K562 (cell line): ENCODE results near the gene STK33.

Experiments
- ARHGAP35 ChIP-seq: fragments of 450-650 bp; IDR thresholded peaks from 2 replicates; pipeline ENCODE4 v1.6.1; 2018; ENCODE audit not compliant: partially characterized antibody
- BRF2 ChIP-seq: IDR thresholded peaks from 3 replicates; pipeline ENCODE4 v1.6.1; 2011; ENCODE audit warnings: borderline replicate concordance, mild to moderate bottlenecking; ENCODE audit not compliant: insufficient read length, insufficient read depth
- ELF1 ChIP-seq: fragments of 200-800 bp; sonication (Bioruptor generic); IDR thresholded peaks from 2 replicates; pipeline ENCODE4 v1.6.1; 2016; ENCODE audit warnings: missing genetic modification characterization, missing compliant biosample characterization
- KDM5B ChIP-seq: fragments of 200-600 bp; sonication (generic); IDR thresholded peaks from 2 replicates; pipeline ENCODE4 v1.6.1; 2012; ENCODE audit warnings: low read depth, mild to moderate bottlenecking, moderate library complexity, low read length, control low read depth, inconsistent platforms; ENCODE audit not compliant: insufficient replicate concordance
- KLF6 ChIP-seq: fragments of 250-450 bp; sonication (Bioruptor Pico); IDR thresholded peaks from 2 replicates; pipeline ENCODE4 v1.4.0; 2020; ENCODE audit warnings: mild to moderate bottlenecking, moderate library complexity, borderline replicate concordance
- NFYB ChIP-seq: IDR thresholded peaks from 2 replicates; pipeline ENCODE4 v1.6.1; 2011; ENCODE audit warnings: mild to moderate bottlenecking, moderate library complexity; ENCODE audit not compliant: insufficient read length; ENCODE audit errors: extremely low read depth
- POLR2A ChIP-seq: fragments of 450-650 bp; conservative IDR thresholded peaks from 2 replicates; pipeline ENCODE4 v1.6.1; 2016
- POU5F1 ChIP-seq: fragments of 150-350 bp; IDR thresholded peaks from 2 replicates; pipeline ENCODE4 v1.6.1; 2014; ENCODE audit warnings: borderline replicate concordance, low read length, low read depth, mild to moderate bottlenecking; ENCODE audit not compliant: partially characterized antibody
- REST ChIP-seq, 2 experiments: fragments of 450-650 bp; formaldehyde crosslinking in 1 of 2; IDR thresholded peaks; 2 replicates each; pipeline versions ENCODE4 v1.4.0 to v1.6.1; 2014 to 2020; ENCODE audit warnings: mild to moderate bottlenecking in 2 of 2, borderline replicate concordance in 1 of 2, low read depth in 1 of 2
- SFPQ ChIP-seq: fragments of 200-400 bp; formaldehyde crosslinking; IDR thresholded peaks from 2 replicates; pipeline ENCODE4 v1.6.1; 2017; ENCODE audit warnings: mild to moderate bottlenecking, low read depth, low read length, moderate library complexity
- TAF1 ChIP-seq: IDR thresholded peaks from 2 replicates; pipeline ENCODE4 v1.6.1; 2011; ENCODE audit warnings: mild to moderate bottlenecking, low read length, moderate library complexity; ENCODE audit not compliant: insufficient read depth, control insufficient read depth, severe bottlenecking; ENCODE audit errors: extremely low read depth
- YY1 ChIP-seq, 3 experiments: IDR thresholded peaks; 2 replicates each; pipeline ENCODE4 v1.6.1; 2011; ENCODE audit warnings: low read length in 2 of 3, mild to moderate bottlenecking in 2 of 3, moderate library complexity in 2 of 3, borderline replicate concordance in 1 of 3, control low read depth in 1 of 3, low read depth in 1 of 3; ENCODE audit not compliant: insufficient read depth in 3 of 3, insufficient replicate concordance in 2 of 3, control insufficient read depth in 1 of 3, insufficient read length in 1 of 3; ENCODE audit errors: extremely low read depth in 1 of 3
- ZNF318 ChIP-seq, 2 experiments: fragments of 450-650 bp; IDR thresholded peaks; 2 replicates each; pipeline ENCODE4 v1.6.1; 2016; ENCODE audit warnings: mild to moderate bottlenecking in 2 of 2, borderline replicate concordance in 1 of 2, low read depth in 1 of 2, moderate library complexity in 1 of 2
- ZNF551 ChIP-seq: fragments of 250-450 bp; sonication (Bioruptor Pico); IDR thresholded peaks from 2 replicates; pipeline ENCODE4 v1.5.0; 2021; ENCODE audit warnings: mild to moderate bottlenecking, moderate library complexity

- TF ChIP-seq TAF1 = no peak
- TF ChIP-seq NFYB = no peak
- no peak for TF ChIP-seq ELF1 (tag)
- no peak for TF ChIP-seq KDM5B
- TF ChIP-seq POU5F1 = no peak
- TF ChIP-seq SFPQ = no peak
- no peak for TF ChIP-seq YY1 (IDR thresholded peaks at IDR 0.05; ENCODE audit: borderline replicate concordance in 1 of 3, control insufficient read depth in 1 of 3, extremely low read depth in 1 of 3, insufficient read depth in 3 of 3, insufficient read length in 1 of 3, insufficient replicate concordance in 2 of 3, low read depth in 1 of 3, low read length in 2 of 3)
- no peak for TF ChIP-seq ZNF551
- TF ChIP-seq ZNF318 (IDR thresholded peaks at IDR 0.05; ENCODE audit: borderline replicate concordance in 1 of 2, low read depth in 1 of 2) = no peak
- no peak for TF ChIP-seq BRF2
- TF ChIP-seq REST (IDR thresholded peaks at IDR 0.05; ENCODE audit: borderline replicate concordance) = no peak
- no peak for TF ChIP-seq REST (CRISPR knock-in tag; IDR thresholded peaks at IDR 0.05; ENCODE audit: low read depth)
- TF ChIP-seq KLF6 (CRISPR knock-in tag) = no peak
- TF ChIP-seq ARHGAP35 = no peak
- TF ChIP-seq POLR2A = no peak
Observed at GRCh38 chr11:8501836-8502235, 92.2 kb downstream of the STK33 start.
